ENCODE measurements around the gene OR4D6.

OR4D6 gene

DNA sequence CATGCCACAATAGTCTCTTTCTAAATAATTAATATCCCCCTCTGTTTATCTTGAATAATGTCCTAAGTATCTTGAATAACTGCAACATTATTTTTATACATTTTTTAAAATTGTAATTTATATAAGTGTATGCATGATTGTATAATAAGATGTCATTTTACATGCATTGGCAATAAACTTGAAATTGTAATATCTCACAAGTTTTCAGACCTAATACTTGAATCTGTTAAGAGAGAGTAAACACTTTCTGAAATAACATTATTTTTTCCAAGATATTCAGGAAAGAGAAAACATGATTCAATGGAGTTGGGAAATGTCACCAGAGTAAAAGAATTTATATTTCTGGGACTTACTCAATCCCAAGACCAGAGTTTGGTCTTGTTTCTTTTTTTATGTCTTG, 46.5 kb downstream of the OR4D6 start, which contains the start of gene OR4D11:
TSS of gene OR4D11 (plus strand) at position 301 of the 400 bp plus-strand sequence. CDS start at position 301, 0 bp downstream.
- in situ Hi-C loops (cut with MboI; ENCODE audit: low sequenced_read_pairs) = no loop called here

All from HL-60/S4 treated with phorbol 12-myristate 13-acetate at 8.2 ng/mL for 4 days and 3 days (cell line).